IMR-90 (cell line): ENCODE data around the gene LRCH3. TPM values are rescaled to one million over a fixed set of nuclear protein-coding genes. Genes with fewer than 3 reads are reported as not detected.

Source experiments
- ATAC-seq: fragments of 200-7000 bp; cut with Tn5 transposase; 2 replicates; pipeline ENCODE4 v1.9.1; 2020; ENCODE audit warnings: low read depth, mild to moderate bottlenecking, moderate library complexity
- BruUV-seq: library from RNA; stranded (reverse); fragments of 400-500 nt; replicated peaks from 2 replicates; lab custom pipeline; 2021; lab: Mats Ljungman, UMichigan
- CTCF ChIA-PET: fragments of 300-600 bp; formaldehyde crosslinking; extraction: SDS; loops from one replicate; lab custom pipeline; 2021; ENCODE audit warnings: antibody characterized with exemption; lab: Yijun Ruan, JAX
- POLR2A ChIA-PET: fragments of 300-600 bp; sonication (Branson Sonifier 250); formaldehyde crosslinking; loops from one replicate; lab custom pipeline; 2022; ENCODE audit warnings: antibody characterized with exemption; ENCODE audit not compliant: unreplicated experiment; lab: Charles Lee
- DNase-seq: peaks from one replicate; pipeline ENCODE4 v3.0.0; 2013
- H2AFZ ChIP-seq: replicated peaks from 2 replicates; pipeline ENCODE3; 2013; ENCODE audit warnings: low read length, mild to moderate bottlenecking; ENCODE audit not compliant: poor library complexity
- H2AK5ac ChIP-seq: 2 replicates; pipeline ENCODE4 v1.6.1; 2013; ENCODE audit warnings: low read depth, low read length, inconsistent platforms
- H2AK9ac ChIP-seq: replicated peaks from 2 replicates; pipeline ENCODE3; 2013; ENCODE audit warnings: mild to moderate bottlenecking, low read depth, low read length, moderate library complexity; ENCODE audit not compliant: poor library complexity
- H2BK120ac ChIP-seq: 2 replicates; pipeline ENCODE4 v1.6.1; 2013; ENCODE audit warnings: low read depth, low read length, inconsistent platforms
- H2BK15ac ChIP-seq: 3 replicates; pipeline ENCODE4 v1.6.1; 2013; ENCODE audit warnings: low read depth, low read length, inconsistent platforms
- H2BK20ac ChIP-seq: 2 replicates; pipeline ENCODE4 v1.6.1; 2013; ENCODE audit warnings: low read depth, mild to moderate bottlenecking, inconsistent platforms, low read length, moderate library complexity
- H2BK5ac ChIP-seq: 2 replicates; pipeline ENCODE4 v1.6.1; 2013; ENCODE audit warnings: mild to moderate bottlenecking, low read depth, low read length, inconsistent platforms; ENCODE audit not compliant: poor library complexity, severe bottlenecking
- H3K14ac ChIP-seq: replicated peaks from 2 replicates; pipeline ENCODE4 v1.6.1; 2013; ENCODE audit warnings: low read depth, low read length, inconsistent platforms
- H3K18ac ChIP-seq: 2 replicates; pipeline ENCODE4 v1.6.1; 2013; ENCODE audit warnings: low read depth, low read length, control low read depth
- H3K23ac ChIP-seq: 2 replicates; pipeline ENCODE4 v1.6.1; 2013; ENCODE audit warnings: low read depth, low read length, inconsistent platforms
- H3K27ac ChIP-seq: 2 replicates; pipeline ENCODE4 v1.5.1; 2013; ENCODE audit warnings: mild to moderate bottlenecking, control low read depth, low read length; ENCODE audit not compliant: insufficient read depth
- H3K27me3 ChIP-seq: 2 replicates; pipeline ENCODE4 v1.6.1; 2013; ENCODE audit warnings: low read length; ENCODE audit not compliant: control insufficient read depth, insufficient read depth
- H3K36me3 ChIP-seq: 2 replicates; pipeline ENCODE4 v1.6.1; 2013; ENCODE audit warnings: low read length, mixed read lengths; ENCODE audit not compliant: control insufficient read depth, insufficient read depth
- H3K4ac ChIP-seq: 2 replicates; pipeline ENCODE4 v1.6.1; 2013; ENCODE audit warnings: low read depth, low read length, inconsistent platforms
- H3K4me1 ChIP-seq: 2 replicates; pipeline ENCODE4 v1.6.1; 2013; ENCODE audit warnings: low read length, mixed read lengths; ENCODE audit not compliant: control insufficient read depth, insufficient read depth
- H3K4me2 ChIP-seq: 2 replicates; pipeline ENCODE4 v1.6.1; 2013; ENCODE audit warnings: low read depth, mild to moderate bottlenecking, control low read depth, low read length, moderate library complexity
- H3K4me3 ChIP-seq: 2 replicates; pipeline ENCODE4 v1.5.1; 2013; ENCODE audit warnings: low read depth, mild to moderate bottlenecking, control low read depth, low read length, moderate library complexity; ENCODE audit not compliant: insufficient read depth
- H3K56ac ChIP-seq: 2 replicates; pipeline ENCODE4 v1.6.1; 2013; ENCODE audit warnings: low read length, inconsistent platforms; ENCODE audit not compliant: insufficient read depth; ENCODE audit errors: extremely low read depth
- H3K79me1 ChIP-seq, 2 experiments: 2 replicates each; pipeline ENCODE4 v1.6.1; 2013; ENCODE audit warnings: low read length in 2 of 2, inconsistent platforms in 1 of 2, low read depth in 1 of 2
- H3K9ac ChIP-seq: 2 replicates; pipeline ENCODE4 v1.6.1; 2013; ENCODE audit warnings: low read depth, low read length, control low read depth
- H3K9me1 ChIP-seq: 2 replicates; pipeline ENCODE4 v1.6.1; 2013; ENCODE audit warnings: low read length, inconsistent platforms; ENCODE audit not compliant: insufficient read depth
- H3K9me3 ChIP-seq: 2 replicates; pipeline ENCODE4 v1.6.1; 2013; ENCODE audit warnings: low read length; ENCODE audit not compliant: control insufficient read depth, insufficient read depth
- H4K20me1 ChIP-seq: 2 replicates; pipeline ENCODE4 v1.6.1; 2013; ENCODE audit warnings: low read length, inconsistent platforms; ENCODE audit not compliant: insufficient read depth
- H4K5ac ChIP-seq: 2 replicates; pipeline ENCODE4 v1.6.1; 2013; ENCODE audit warnings: mild to moderate bottlenecking, low read depth, low read length, control low read depth
- H4K8ac ChIP-seq, 2 experiments: 2 replicates each; pipeline ENCODE4 v1.6.1; 2013; ENCODE audit warnings: low read depth in 2 of 2, low read length in 2 of 2, control low read depth in 1 of 2, inconsistent platforms in 1 of 2
- H4K91ac ChIP-seq: 2 replicates; pipeline ENCODE4 v1.6.1; 2013; ENCODE audit warnings: low read depth, low read length, inconsistent platforms; ENCODE audit not compliant: insufficient read depth
- NFE2L2 ChIP-seq: fragments of 150-350 bp; IDR thresholded peaks from 2 replicates; pipeline ENCODE4 v1.6.1; 2016; ENCODE audit warnings: low read depth, mild to moderate bottlenecking, low read length
- RFX5 ChIP-seq: IDR thresholded peaks from 2 replicates; pipeline ENCODE4 v1.8.0; 2012; ENCODE audit warnings: low read depth, mild to moderate bottlenecking, low read length, moderate library complexity
- SMC3 ChIP-seq: fragments of 150-350 bp; IDR thresholded peaks from 2 replicates; pipeline ENCODE4 v1.6.1; 2016; ENCODE audit warnings: low read depth, mild to moderate bottlenecking, antibody characterized with exemption, low read length, moderate library complexity
- WGBS, 2 experiments: methylation state at CpG; one replicate each; pipeline versions ENCODE4 v1.1.5 to v1.1.7; 2013; ENCODE audit warnings: missing lambda C conversion rate in 2 of 2; ENCODE audit not compliant: insufficient read length in 1 of 2; ENCODE audit errors: extremely low coverage in 2 of 2; 5-methylcytosine and 5-hydroxymethylcytosine counted together
- dilution Hi-C: fragments of 300-500 bp; cut with HindIII; formaldehyde crosslinking; loops from one replicate; pipeline ENCODE4 v1.14.3; 2018; ENCODE audit warnings: low sequenced_read_pairs; ENCODE audit not compliant: unreplicated experiment
- in situ Hi-C: fragments of 300-500 bp; cut with MboI; formaldehyde crosslinking; loops from 3 replicates; pipeline ENCODE4 v1.14.3; 2019; ENCODE audit warnings: low sequenced_read_pairs, inconsistent platforms, mixed read lengths
- intact Hi-C: fragments of 100-400 bp; cut with micrococcal nuclease; formaldehyde crosslinking; loops from 2 replicates; pipeline ENCODE4 v1.10.0; 2022
- polyA plus RNA-seq, 3 experiments: library from polyadenylated mRNA; depleted of rRNA; stranded (reverse); fragments of >200 nt; gene quantifications; 2 replicates each; pipeline ENCODE4 v1.2.3, GENCODE V29; 2012; ENCODE audit warnings: low replicate concordance in 1 of 3
- total RNA-seq: library from RNA; depleted of rRNA; stranded (reverse); fragments of >200 nt; gene quantifications from 2 replicates; pipeline ENCODE4 v1.2.3, GENCODE V29; 2012

LRCH3 gene
- total and polyA plus RNA-seq, 2 of the 4 experiments (the other 2 are of a cell fraction) = 28.5 to 40.5 TPM

DNA sequence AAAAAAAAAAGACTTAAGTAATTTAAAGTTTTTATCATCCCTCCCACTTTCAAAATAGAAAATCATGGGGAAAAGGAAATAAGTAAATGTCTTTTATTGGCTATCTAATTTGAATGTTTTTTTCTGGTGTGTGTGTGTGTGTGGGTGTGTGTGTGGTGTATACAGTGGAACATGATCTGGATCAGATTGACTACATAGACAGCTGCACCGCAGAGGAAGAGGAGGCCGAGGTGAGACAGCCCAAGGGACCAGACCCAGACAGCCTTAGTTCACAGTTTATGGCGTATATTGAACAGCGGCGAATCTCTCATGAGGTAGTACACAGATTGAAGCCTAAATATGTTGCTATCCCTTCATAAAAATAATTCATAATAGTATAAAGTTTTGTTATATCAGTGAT lies 44.5 kb downstream of the LRCH3 start:
- Histone ChIP-seq H3K9ac (no peak overlapping the region), H3K4me2 (no peak overlapping the region), H2AK5ac (no peak overlapping the region), H3K27ac (no peak overlapping the region), H4K5ac (no peak overlapping the region), H3K9me1 (no peaks in the 10 kb centered on the region; the same call in 1 of the 2 replicates), H3K14ac (no peak overlapping the region), H3K79me1 (peaks cover 8 to 13% of the 10 kb centered on the region in 2 experiments), H2BK120ac (no peak overlapping the region), H4K91ac (no peak overlapping the region), H3K4ac (no peak overlapping the region), H2BK20ac (no peak overlapping the region), H2AFZ (no peak overlapping the region), H2BK15ac (no peak overlapping the region), H4K8ac (no peak overlapping the region), H3K27me3 (no peaks in the 10 kb centered on the region), H3K36me3 (peaks cover 30% of the 10 kb centered on the region), H3K4me3 (no peak overlapping the region), H4K20me1 (no peaks in the 10 kb centered on the region), H2BK5ac (no peak overlapping the region), H3K18ac (no peak overlapping the region), H2AK9ac (no peak overlapping the region), H3K4me1 (no peaks in the 10 kb centered on the region), H3K23ac (no peak overlapping the region), H3K56ac (no peak overlapping the region), H3K9me3 (no peaks in the 10 kb centered on the region)
- no CpG with 5 or more reads among the region's 5 CpGs for WGBS, 2 experiments
- CTCF ChIA-PET = no interaction called here
- dilution Hi-C loops (no loop called here), intact Hi-C loops (loop anchor here (5.0 kb wide), 1 partner anchor 53 kb away; no protein-coding TSS in a partner anchor), in situ Hi-C loops (no loop called here)
- no peak for TF ChIP-seq RFX5
- TF ChIP-seq NFE2L2 = no peak
- TF ChIP-seq SMC3 = no peak
- no TSS peak for BruUV-seq
- ATAC-seq = no peak
- POLR2A ChIA-PET = no interaction called here
- no peak for DNase-seq
